ENCODE measurements around the gene ENO1. TPM values are rescaled to one million over a fixed set of nuclear protein-coding genes. Genes with fewer than 3 reads are reported as not detected.

Gene ENO1
- total and polyA plus RNA-seq, 9 of the 15 experiments (the other 6 are each of a cell fraction or from before 2014, with no cell fraction given): 2,249 to 7,472 (median 2,868) TPM

GRCh38 chr1:8879922-8880676 is 1.6 kb upstream of the ENO1 start (continued):
- TF ChIP-seq NFE2L1 (tag; IDR thresholded peaks at IDR 0.05; ENCODE audit: borderline replicate concordance, low read depth): peak; percentile 91
- TF ChIP-seq HMBOX1 (IDR thresholded peaks at IDR 0.05): peak; percentile 81
- TF ChIP-seq MAFG (tag; conservative IDR thresholded peaks at IDR 0.05): peak; percentile 97
- peak; percentile 54; the same call in 1 of the 2 replicates for TF ChIP-seq ZEB2 (IDR thresholded peaks at IDR 0.05)
- peak; percentile 63 for TF ChIP-seq TCF3 (CRISPR knock-in tag; IDR thresholded peaks at IDR 0.05)
- TF ChIP-seq JUND (IDR thresholded peaks at IDR 0.05; ENCODE audit: borderline replicate concordance, low read depth, low read length): peak; percentile 86
- TF ChIP-seq JUND (tag; IDR thresholded peaks at IDR 0.05; ENCODE audit: borderline replicate concordance, low read depth, low read length): peak; percentile 87; the same call in 2 of the 3 replicates
- TF ChIP-seq ZNF224 (CRISPR knock-in tag; IDR thresholded peaks at IDR 0.05): no peak
- no peak for TF ChIP-seq CUX1 (CRISPR knock-in tag; IDR thresholded peaks at IDR 0.05)
- peak in 1 of 2 experiments; percentile 68 for TF ChIP-seq AFF1 (IDR thresholded peaks at IDR 0.05; ENCODE audit: low read depth in 1 of 2, partially characterized antibody in 2 of 2)
- no peak for TF ChIP-seq CREBBP (IDR thresholded peaks at IDR 0.05; ENCODE audit: low read depth, low read length)
- TF ChIP-seq HDAC2 (IDR thresholded peaks at IDR 0.05): peak; percentile 99
- no peak for TF ChIP-seq NCOA4 (IDR thresholded peaks at IDR 0.05; ENCODE audit: partially characterized antibody)
- peak; percentile 12 for TF ChIP-seq NUFIP1 (IDR thresholded peaks at IDR 0.05; ENCODE audit: partially characterized antibody)
- TF ChIP-seq ZNF217 (CRISPR knock-in tag; IDR thresholded peaks at IDR 0.05): no peak
